ENCODE results near the gene NRBP1.

The NRBP1 gene

DNA sequence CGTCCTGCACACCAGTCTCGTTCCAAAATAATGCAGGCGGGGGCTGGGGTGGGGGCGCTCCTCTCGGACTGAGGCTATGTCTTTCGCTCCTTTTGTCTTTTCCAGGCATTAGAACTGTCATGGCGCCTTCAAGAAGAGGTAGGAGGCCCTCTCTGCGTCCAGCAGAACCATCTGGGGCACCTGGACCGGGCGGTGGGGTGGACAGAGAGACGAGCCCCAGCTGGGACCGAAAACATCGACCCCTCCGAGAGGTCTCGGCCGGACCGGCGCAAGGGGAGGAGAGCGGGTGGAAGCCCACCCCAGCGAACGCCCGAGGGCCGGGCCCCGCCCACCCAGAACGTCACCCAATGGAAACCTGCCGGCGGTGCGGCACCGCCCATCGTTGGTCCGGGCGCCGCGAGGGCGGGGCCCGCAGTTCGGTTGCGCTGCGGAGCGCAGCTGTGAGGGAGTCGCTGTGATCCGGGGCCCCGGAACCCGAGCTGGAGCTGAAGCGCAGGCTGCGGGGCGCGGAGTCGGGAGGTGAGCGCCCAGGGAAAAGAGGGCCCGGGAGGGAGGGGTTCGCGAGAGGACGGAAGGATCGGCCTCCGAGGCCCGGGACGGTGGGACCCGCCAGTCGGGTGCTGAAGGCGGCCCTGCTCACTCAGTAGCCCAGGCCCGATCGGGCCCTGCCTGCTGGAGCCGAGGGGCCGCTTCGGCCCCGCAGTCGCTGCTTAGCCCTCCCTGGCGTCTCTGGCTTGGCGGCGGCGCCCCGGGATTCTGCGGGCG lies at the start of gene NRBP1:
TSS of gene NRBP1 (plus strand) at position 419 of the 765 bp plus-strand sequence. CDS start 4,643 bp downstream, outside the sequence.
- peak within 1 kb of the TSS; percentile 91 for H3K9ac ChIP-seq (ENCODE audit: low read depth, low read length)
- H3K9me3 ChIP-seq (ENCODE audit: control insufficient read depth, insufficient read depth, low read length), result no peaks in the 10 kb centered on the region
- no peaks in the 10 kb centered on the region for H3K36me3 ChIP-seq (ENCODE audit: insufficient read depth, low read length)
- H3K4me1 ChIP-seq (ENCODE audit: insufficient read depth, low read length), result peaks cover 8% of the 10 kb centered on the region

DNA sequence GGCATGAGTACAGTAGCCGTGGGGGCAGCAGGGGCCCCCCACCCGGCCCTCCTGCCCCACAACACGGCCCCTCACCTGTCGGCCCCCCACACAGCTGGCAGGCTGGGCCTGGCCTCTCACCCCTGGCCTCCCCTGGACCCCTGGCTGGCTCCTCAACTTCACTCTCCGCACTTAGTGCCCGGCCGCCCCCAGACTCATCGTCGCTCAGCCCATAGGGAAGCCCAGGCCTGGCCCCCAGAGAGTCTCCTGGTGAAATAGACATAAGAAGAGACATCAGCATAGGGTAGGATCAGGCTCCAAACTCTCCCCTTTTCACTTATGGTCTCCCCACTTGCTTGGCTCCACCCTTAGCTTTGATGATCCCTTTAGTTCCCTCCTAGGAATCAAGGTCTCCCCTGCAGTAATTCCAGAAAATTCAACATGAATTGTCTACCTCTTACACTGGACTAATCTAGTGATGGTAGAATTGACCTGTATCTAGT lies 49.6 kb upstream of the NRBP1 start:
- Histone ChIP-seq H3K36me3 (ENCODE audit: insufficient read depth, low read length) (peaks cover 26% of the 10 kb centered on the region), H3K9ac (ENCODE audit: low read depth, low read length) (no peak overlapping the region), H3K9me3 (ENCODE audit: control insufficient read depth, insufficient read depth, low read length) (no peaks in the 10 kb centered on the region), H3K4me1 (ENCODE audit: insufficient read depth, low read length) (no peaks in the 10 kb centered on the region)

DNA sequence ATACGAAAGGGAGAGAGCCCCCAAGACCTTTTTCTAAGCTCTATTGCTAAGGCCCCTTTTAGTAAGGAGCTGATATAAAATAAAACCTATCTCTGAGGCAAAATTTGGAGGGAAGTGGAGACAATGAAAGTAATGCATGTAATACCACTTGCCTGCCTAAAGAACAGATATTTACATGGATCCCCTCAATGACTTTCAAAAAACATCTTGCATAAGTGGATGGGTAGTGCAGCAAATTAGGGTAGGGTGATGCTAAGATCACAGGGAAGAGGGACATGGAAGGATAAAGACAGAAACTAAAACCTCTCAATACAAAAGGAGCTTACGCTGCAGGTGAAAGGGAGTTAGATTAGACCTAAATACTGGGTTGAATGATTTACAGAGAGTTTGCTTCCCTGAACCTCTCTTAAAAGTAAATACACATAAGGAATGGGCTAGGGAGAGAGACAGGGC lies 49.0 kb upstream of the NRBP1 start:
- Histone ChIP-seq H3K4me1 (ENCODE audit: insufficient read depth, low read length) (no peaks in the 10 kb centered on the region), H3K9me3 (ENCODE audit: control insufficient read depth, insufficient read depth, low read length) (no peaks in the 10 kb centered on the region), H3K36me3 (ENCODE audit: insufficient read depth, low read length) (peaks cover 29% of the 10 kb centered on the region), H3K9ac (ENCODE audit: low read depth, low read length) (peak overlapping the region; percentile 95)

DNA sequence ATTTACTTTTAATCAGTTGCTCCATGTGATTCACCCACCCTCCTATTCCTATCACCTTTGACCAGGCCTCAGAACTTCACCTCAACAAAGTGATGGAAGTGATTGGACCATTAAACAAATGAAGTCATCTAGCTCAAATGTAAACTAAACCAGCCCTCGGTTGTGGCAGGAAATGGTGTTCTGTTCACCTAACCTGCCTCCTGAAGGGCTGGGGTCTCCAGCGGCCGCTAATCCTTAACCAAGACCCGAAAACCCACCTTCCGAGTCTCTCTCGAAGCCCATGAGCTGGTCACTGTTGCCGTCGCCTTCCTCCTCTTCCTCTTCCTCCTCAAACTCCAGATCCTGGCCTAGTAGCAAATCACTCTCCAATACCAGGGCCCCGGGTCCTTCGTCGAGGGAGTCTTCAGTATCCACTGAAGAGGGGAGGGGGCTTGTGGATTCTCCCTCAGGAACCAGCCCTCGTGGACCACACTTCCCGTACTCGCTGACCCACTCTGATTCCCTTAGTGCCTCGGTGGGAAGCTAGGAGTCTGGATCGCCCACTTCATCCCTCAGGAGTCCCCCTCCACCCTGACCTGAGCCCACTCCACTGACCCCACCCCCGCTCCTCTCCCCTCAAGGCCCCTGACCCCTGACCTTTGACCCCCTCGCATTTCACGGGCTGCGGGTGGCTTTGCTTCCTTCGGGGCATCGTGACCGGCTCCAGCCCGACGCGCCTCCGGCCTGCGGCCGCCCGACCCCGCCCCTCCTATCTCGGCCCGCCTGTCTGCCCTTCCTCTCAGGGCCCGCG lies 48.4 kb upstream of the NRBP1 start:
- Histone ChIP-seq H3K9me3 (ENCODE audit: control insufficient read depth, insufficient read depth, low read length) (no peaks in the 10 kb centered on the region), H3K4me1 (ENCODE audit: insufficient read depth, low read length) (no peaks in the 10 kb centered on the region), H3K36me3 (ENCODE audit: insufficient read depth, low read length) (peaks cover 30% of the 10 kb centered on the region), H3K9ac (ENCODE audit: low read depth, low read length) (peak overlapping the region; percentile 95)

DNA sequence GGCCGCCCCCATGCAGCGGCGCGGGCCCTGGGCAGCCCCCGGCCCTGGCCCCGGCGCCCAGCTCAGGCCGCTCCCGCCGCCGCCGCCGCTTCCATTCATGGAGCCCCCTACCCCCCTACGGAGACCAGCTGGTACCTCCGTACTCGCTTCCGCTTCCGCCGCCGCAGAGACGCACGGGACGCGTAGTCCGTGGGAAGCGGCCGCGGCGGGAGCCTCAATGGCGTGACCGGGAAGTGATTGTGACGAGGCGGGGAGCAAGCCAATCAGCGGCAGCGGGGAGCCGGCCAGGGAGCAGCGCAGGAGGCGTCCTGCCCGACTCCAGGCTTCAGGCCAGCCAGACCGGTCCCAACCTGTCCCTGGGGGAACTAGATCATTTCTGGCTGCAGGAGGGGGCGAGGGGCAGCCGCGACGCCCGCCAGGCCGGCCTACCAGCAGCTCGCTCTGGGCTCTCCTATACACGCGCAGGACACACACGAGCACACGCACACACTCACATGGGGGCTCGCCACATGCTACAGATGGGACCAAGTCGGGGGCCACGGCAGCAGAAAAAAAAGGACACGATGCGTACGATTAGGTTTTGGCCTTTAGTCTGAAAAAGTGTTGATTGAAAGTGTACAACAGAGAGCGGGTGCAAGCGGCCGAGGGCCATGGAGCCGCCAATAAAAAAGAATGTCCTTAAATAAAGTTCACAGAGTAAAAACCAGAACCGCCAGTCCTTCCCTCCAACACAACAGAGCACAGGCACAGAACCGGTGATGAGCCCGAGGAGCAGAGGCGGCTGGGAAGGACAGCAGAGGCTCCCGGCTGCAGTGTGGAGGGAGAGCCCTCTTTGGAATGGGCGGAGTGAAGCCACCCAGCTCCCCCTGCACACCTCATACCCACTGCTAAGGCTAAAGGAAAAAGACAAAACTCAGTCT lies 47.5 kb upstream of the NRBP1 start, which contains the start of gene ZNF513:
TSS of gene ZNF513 (minus strand) at position 109 of the 920 bp plus-strand sequence. CDS start 208 bp downstream, outside the sequence.
- Histone ChIP-seq H3K36me3 (ENCODE audit: insufficient read depth, low read length) (peaks cover 34% of the 10 kb centered on the region), H3K9me3 (ENCODE audit: control insufficient read depth, insufficient read depth, low read length) (no peaks in the 10 kb centered on the region), H3K9ac (ENCODE audit: low read depth, low read length) (peak within 1 kb of the TSS; percentile 95), H3K4me1 (ENCODE audit: insufficient read depth, low read length) (no peaks in the 10 kb centered on the region)

DNA sequence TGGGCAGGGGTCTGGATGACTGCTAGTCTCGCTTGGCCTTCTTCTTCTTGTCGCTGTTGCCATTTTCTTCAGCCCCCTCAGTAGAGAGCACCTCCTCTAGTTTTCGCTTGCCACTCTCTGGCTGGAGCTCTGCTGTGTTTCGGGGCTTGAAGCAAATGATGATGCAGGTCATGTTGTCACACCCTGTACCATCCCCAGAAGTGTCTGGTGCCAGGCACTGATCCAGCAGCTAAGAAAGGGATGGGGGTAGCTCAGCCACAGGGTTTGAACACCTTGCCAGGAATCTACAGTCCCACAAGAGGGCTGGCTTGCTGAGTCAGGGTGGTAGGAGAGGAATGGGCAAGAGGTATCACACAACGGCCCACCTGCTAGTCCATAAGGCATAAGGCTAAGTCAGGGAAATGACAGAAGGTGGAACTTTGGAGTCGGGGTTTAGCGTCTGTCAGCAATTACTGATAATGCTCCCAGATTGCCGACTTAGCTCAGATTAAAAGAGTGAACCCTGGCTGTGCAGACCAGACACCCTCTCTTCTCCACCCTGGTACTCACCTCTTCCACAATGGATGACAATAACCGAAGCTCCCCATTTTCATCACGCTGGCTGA lies 46.8 kb upstream of the NRBP1 start:
- Histone ChIP-seq H3K9me3 (ENCODE audit: control insufficient read depth, insufficient read depth, low read length) (no peaks in the 10 kb centered on the region), H3K9ac (ENCODE audit: low read depth, low read length) (no peak overlapping the region), H3K36me3 (ENCODE audit: insufficient read depth, low read length) (peaks cover 37% of the 10 kb centered on the region), H3K4me1 (ENCODE audit: insufficient read depth, low read length) (no peaks in the 10 kb centered on the region)

DNA sequence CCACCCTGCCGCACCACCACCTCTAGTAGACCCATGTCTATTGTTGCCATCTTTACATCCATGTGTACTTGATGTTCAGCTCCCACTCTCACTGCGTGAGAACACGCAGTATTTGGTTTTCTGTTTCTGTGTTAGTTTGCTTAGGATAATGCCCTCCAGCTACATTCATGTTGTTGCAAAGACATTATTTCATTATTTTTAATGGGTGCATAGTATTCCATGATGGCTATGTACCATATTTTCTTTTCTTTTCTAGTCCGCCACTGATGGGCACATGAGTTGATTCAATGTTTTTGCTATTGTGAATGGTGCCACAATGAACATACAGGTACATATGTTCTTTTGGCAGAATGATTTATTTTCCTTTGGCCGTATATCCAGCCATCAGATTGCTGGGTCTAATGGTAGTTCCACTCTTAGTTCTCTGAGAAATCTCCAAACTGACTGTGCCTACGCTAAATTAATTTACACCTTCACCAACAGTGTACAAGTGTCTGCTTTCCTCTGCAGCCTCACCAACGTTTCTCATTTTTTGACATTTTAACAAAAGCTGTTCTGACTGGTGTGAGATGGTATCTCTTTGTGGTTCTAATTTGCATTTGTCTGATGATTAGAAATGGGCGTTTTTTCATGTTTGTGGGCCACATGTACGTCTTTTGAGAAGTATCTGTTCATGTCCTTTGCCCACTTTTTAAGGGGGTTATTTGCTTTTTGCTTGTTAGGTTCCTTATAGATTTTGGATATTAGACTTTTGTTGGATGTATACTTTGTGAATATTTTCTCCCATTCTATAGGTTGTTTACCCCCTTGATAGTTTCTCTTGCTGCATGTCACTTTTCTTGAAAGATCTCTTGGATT lies 37.4 kb upstream of the NRBP1 start:
- Histone ChIP-seq H3K36me3 (ENCODE audit: insufficient read depth, low read length) (peaks cover 3% of the 10 kb centered on the region; the same call in 1 of the 2 replicates), H3K4me1 (ENCODE audit: insufficient read depth, low read length) (no peaks in the 10 kb centered on the region), H3K9ac (ENCODE audit: low read depth, low read length) (no peak overlapping the region), H3K9me3 (ENCODE audit: control insufficient read depth, insufficient read depth, low read length) (no peaks in the 10 kb centered on the region)

DNA sequence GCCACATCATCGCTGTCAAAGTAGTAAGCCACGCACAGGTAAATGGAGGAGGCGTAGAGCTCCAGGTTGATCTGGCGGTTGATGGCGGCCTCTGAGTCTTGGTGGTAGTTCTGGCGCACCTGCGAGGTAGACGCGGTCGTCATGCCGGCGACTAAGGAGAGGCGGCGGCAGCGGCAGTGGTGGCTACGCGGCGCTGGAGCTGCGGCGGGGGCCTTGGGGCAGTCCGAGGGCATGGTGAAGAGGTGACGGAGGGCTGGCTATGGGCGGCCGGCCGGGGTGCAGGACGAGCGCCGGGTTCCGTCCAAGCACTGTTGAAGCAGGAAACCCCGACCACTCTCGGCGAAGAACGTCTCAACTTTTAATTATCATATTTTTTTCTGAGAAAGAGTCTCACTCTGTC lies 35.2 kb upstream of the NRBP1 start:
- no peaks in the 10 kb centered on the region for H3K4me1 ChIP-seq (ENCODE audit: insufficient read depth, low read length)
- no peaks in the 10 kb centered on the region for H3K9me3 ChIP-seq (ENCODE audit: control insufficient read depth, insufficient read depth, low read length)
- no peak overlapping the region for H3K9ac ChIP-seq (ENCODE audit: low read depth, low read length)
- no peaks in the 10 kb centered on the region; the same call in 1 of the 2 replicates for H3K36me3 ChIP-seq (ENCODE audit: insufficient read depth, low read length)

DNA sequence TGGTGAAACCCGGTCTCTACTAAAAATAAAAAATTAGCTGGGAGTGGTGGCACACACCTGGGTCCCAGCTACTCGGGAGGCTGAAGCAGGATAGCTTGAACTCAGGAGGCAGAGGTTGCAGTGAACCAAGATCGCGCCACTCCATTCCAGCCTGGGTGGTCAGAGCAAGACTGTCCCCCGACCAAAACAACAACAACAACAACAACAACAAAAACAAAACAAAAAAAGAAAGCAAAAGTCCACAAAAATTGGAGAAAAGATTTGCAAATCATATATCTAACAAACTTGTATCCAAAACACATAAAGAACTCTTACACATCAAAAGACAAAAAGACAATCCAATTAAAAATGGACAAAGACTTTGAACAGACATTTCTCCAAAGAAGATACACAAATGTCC lies 29.5 kb upstream of the NRBP1 start:
- Histone ChIP-seq H3K36me3 (ENCODE audit: insufficient read depth, low read length) (peaks cover 6% of the 10 kb centered on the region), H3K9ac (ENCODE audit: low read depth, low read length) (no peak overlapping the region), H3K9me3 (ENCODE audit: control insufficient read depth, insufficient read depth, low read length) (no peaks in the 10 kb centered on the region), H3K4me1 (ENCODE audit: insufficient read depth, low read length) (no peaks in the 10 kb centered on the region)

DNA sequence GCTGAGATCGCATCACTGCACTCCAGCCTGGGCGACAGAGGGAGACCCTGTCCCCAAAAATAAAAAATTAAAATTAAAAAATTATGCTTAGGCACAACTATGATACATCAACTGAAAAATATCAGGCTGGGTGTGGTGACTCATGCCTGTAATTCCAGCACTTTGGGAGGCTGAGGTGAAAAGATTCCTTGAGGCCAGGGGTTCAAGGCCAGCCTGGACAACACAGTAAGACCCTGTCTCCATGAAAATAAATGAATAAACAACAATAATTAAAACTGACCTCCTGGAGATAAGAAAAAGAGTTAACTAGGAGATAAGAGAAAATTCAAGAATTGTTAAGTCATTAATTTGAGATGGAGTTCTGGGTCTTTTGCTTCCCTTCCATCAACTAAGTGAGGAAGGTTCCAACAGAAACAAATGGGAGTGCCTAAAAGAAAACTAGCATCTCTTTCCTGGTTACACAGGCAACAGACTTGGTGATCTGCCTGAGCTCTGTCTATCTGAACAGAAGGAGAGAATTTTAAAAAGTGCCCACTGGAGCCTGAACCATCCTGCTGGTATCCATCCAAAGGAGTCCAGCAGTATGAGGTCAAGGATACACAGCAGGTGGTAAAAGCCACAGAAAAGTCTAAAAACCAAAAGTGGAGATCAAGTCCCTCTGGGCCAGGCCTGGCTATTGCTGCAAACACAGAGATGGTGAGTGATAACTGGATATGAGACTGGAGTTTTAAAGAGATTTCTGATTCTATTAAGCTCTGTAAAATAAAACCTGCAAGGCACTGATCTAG lies 27.9 kb upstream of the NRBP1 start:
- Histone ChIP-seq H3K36me3 (ENCODE audit: insufficient read depth, low read length) (peaks cover 6% of the 10 kb centered on the region), H3K9me3 (ENCODE audit: control insufficient read depth, insufficient read depth, low read length) (no peaks in the 10 kb centered on the region), H3K4me1 (ENCODE audit: insufficient read depth, low read length) (no peaks in the 10 kb centered on the region), H3K9ac (ENCODE audit: low read depth, low read length) (no peak overlapping the region)

DNA sequence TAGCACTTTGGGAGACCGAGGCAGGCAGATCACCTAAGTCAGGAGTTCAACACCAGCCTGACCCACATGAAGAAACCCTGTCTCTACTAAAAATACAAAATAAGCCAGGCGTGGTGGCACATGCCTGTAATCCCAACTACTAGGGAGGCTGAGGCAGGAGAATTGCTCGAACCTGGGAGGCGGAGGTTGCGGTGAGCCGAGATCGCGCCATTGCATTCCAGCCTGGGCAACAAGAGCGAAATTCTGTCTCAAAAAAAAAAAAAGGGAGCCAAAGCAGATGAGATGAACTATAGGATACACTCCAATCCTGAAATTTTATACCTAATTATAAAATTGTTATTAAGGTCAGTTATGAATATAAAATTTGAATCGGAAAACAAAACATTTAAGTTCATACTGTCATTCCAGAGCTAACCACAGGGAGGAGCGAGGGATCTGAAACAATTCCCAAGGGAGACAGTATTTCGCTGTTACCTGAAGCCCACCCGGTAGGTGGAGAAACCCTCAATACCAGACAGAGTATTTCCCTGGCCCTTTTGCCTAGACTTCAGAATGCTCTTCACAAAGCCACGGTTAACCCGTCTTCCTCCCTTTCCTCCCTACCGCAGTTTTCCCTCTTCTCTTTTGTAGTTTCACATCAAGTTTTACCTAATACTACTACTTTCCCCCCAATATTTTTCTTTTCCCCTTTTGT lies 20.5 kb upstream of the NRBP1 start:
- H3K9ac ChIP-seq (ENCODE audit: low read depth, low read length), result peak overlapping the region; percentile 97; the same call in 1 of the 2 replicates
- H3K9me3 ChIP-seq (ENCODE audit: control insufficient read depth, insufficient read depth, low read length), result no peaks in the 10 kb centered on the region
- H3K36me3 ChIP-seq (ENCODE audit: insufficient read depth, low read length), result peaks cover 2% of the 10 kb centered on the region; the same call in 1 of the 2 replicates
- H3K4me1 ChIP-seq (ENCODE audit: insufficient read depth, low read length), result no peaks in the 10 kb centered on the region

Measured in ES-I3 (cell line).